Astrocyte of the spinal cord (primary cell): ENCODE data around the gene THRB.
A peak's percentile ranks its signal among the peaks of the same experiment; 100 is the strongest.

Source experiments
- DNase-seq: peaks from one replicate; pipeline ENCODE4 v3.0.0; 2011; ENCODE audit warnings: low read depth, low spot score
- H3K4me3 ChIP-seq: 2 replicates; pipeline ENCODE4 v1.5.1; 2011; ENCODE audit warnings: low read depth, mild to moderate bottlenecking, low read length, moderate library complexity
- in situ Hi-C: cut with HindIII; loops from 2 replicates; pipeline ENCODE4 v1.10.0; 2017; ENCODE audit warnings: low sequenced_read_pairs
- TF ChIP-seq, protein P1 (sequence below): IDR thresholded peaks from 2 replicates; pipeline ENCODE4 v1.5.1; 2012; ENCODE audit warnings: low read depth, mild to moderate bottlenecking, low read length, inconsistent platforms

The THRB gene

DNA sequence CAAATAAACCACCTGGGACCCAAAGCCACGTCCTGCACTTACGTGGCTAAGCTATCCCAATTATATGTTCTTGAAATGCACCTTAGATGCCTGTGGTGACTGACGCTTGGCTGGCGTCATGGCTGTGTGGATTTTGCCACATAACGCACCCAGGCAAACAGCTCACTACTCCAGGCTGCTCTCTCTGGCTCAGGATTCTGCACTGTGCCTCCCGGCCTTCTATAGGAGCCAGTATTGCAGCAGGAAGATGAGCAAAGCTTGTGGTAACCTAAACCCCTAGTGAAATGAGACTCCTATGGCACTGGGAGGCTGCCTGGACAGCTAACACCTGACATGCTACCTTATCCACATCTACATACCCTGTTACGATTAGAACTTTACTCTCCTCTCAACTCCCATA is 179.3 kb downstream of the THRB start:
- TF ChIP-seq, protein P1, sequence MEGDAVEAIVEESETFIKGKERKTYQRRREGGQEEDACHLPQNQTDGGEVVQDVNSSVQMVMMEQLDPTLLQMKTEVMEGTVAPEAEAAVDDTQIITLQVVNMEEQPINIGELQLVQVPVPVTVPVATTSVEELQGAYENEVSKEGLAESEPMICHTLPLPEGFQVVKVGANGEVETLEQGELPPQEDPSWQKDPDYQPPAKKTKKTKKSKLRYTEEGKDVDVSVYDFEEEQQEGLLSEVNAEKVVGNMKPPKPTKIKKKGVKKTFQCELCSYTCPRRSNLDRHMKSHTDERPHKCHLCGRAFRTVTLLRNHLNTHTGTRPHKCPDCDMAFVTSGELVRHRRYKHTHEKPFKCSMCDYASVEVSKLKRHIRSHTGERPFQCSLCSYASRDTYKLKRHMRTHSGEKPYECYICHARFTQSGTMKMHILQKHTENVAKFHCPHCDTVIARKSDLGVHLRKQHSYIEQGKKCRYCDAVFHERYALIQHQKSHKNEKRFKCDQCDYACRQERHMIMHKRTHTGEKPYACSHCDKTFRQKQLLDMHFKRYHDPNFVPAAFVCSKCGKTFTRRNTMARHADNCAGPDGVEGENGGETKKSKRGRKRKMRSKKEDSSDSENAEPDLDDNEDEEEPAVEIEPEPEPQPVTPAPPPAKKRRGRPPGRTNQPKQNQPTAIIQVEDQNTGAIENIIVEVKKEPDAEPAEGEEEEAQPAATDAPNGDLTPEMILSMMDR = no peak
- in situ Hi-C loops = no loop called here
- DNase-seq = no peak
- H3K4me3 ChIP-seq = no peak overlapping the region

DNA sequence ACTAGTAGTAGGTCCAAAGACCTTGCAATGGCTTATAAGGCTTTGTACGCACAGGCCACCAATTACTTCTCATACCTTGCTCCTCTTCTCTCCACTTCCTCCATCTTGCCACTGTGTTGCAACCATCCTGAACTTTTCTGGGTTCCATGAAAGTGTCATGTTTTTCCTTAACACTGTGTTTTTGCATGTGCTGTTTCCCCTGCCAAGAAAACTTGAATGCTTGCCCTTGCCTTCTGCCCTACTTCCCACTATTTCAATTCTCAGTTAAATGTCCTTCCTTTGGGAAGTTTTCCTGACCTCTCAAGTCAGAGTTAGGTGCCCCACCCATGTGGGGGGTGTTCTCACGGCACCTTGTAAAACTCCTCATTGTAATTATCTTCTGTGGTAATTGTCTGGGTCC is 182.8 kb downstream of the THRB start:
- TF ChIP-seq, protein P1 = no peak
- DNase-seq = no peak
- H3K4me3 ChIP-seq = no peak overlapping the region
- in situ Hi-C loops = no loop called here

DNA sequence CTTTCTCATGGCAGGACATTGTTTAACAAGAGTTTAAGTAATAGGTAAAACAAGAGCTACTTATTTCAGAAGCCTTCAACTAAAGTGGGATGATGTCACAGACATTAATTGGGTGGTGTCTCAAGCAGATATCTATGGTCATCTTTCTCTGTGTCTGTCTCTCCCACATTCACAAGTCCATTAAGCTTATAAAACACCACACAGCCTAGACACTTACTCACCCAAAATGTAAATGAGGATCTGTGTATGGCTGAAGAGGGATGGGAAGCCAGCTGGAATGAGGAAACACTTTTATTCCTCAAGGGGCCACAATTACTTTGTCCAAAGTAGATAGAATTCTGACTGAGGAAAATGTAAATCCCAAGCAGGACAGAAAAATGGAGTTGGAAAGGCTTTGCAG is 183.8 kb downstream of the THRB start:
- H3K4me3 ChIP-seq = no peak overlapping the region
- TF ChIP-seq, protein P1 = no peak
- no peak for DNase-seq
- in situ Hi-C loops = no loop called here

DNA sequence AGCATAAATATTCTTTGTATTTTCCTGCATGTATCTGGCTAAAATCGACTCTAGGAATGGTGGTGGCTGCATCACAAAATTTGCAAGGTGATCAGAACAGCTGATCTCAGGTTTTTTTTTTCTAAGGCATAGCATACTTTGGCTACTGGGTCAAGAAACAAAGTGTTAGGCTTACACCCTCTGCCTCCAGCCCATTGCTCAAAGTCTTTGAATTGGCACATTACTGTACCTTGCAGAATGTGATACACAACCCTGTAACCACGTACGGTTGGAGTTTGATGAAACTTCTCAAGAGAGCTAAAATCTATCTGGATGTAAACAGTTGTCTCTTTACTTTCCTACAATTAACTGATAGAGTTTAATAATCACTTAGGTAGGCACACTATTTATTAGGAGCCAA is 188.1 kb downstream of the THRB start:
- DNase-seq = no peak
- no peak overlapping the region for H3K4me3 ChIP-seq
- in situ Hi-C loops = no loop called here
- TF ChIP-seq, protein P1 = no peak

DNA sequence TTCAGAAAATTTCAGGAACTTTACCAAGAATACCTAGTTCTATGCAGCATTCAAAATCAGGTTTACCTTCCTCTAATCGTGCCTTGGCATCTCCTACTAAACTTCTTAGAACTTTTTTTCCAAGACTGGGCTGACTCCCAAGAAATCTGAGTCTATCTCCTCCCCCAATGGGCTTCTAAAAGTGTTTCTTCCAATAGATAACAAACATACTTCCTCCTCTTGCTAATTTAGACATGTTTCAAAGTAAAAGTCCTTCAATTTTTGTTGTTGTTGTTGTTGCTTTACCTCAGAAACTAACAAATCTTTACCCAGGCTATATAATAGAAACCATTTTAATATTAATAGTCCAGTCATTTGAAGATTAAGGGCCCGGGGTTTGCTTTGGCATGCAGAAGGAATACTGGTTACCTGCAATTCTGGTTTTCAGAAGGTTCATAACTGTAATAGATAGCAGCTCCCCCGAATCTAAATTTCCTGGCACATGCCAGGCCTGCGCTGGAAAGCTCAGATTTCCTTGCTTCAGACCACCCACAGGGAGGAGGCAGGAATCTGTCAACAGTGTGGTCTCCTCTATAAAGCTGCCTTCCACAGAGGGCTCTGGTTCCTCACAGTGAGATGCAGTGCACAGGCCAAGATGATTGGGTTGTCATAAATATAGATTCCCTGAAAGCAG is 188.7 kb downstream of the THRB start:
- in situ Hi-C loops = no loop called here
- DNase-seq = peak; percentile 33
- no peak overlapping the region for H3K4me3 ChIP-seq
- TF ChIP-seq, protein P1 = no peak

DNA sequence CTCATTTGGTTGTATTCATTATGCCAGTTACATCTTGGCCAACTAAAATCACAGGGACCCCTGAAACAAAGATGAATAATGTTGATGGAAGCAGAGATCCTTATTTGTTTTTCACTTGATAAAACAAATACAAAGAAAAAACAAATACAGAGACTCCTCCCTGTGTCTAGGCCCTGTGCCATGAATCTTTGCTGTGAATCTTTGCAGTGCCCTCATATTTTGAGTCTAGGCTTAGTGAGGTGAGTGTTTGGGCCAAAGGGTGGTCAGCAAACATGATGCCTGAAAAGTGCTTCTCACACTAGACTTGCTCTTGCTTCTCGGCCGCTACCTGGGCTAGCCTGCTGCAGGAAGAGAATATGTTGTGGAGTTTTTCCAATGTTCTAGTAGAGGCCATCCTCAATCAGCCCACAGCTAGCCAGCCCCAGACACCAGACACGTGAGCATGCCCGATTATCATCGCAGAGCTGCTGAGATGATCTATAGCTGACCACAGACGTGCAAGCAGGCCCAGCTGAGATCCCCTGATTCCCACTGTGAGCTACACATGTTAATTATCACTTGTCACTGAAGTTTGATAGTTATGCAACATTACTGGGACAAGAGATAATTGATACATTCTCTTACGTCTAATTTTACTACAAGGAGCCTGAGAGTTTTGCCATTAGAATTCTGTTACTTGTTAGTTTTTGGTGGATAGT is 191.4 kb downstream of the THRB start:
- in situ Hi-C loops = no loop called here
- DNase-seq = no peak
- H3K4me3 ChIP-seq = no peak overlapping the region
- TF ChIP-seq, protein P1 = no peak
